ENCODE measurements around the gene IL2RA.
"Not testable (repeated sequence)": the region's sequence is repeated elsewhere in the genome, so short reads cannot be mapped to it uniquely, and the experiment has no call there.

The IL2RA gene

GRCh38 chr10:6062101-6062771 is at the start of gene IL2RA:
TSS of gene IL2RA (minus strand) at chr10:6062367. CDS start at chr10:6062151, 216 bp downstream.
- peak; percentile 48 to 70 for DNase-seq

- DNase-seq, result no peak
Measured at GRCh38 chr10:6110136-6110535, 48.0 kb upstream of the IL2RA start.

GRCh38 chr10:6109444-6109775 is 47.2 kb upstream of the IL2RA start:
- no peak for DNase-seq

GRCh38 chr10:6108631-6109443 is 46.7 kb upstream of the IL2RA start:
- peak; percentile 36 to 67 for DNase-seq

GRCh38 chr10:6108072-6108471 is 45.9 kb upstream of the IL2RA start:
- DNase-seq, result no peak

- DNase-seq, result not testable (repeated sequence)
Measured at GRCh38 chr10:6107616-6108015, 45.4 kb upstream of the IL2RA start.

GRCh38 chr10:6103591-6103990 is 41.4 kb upstream of the IL2RA start:
- no peak for DNase-seq

- no peak for DNase-seq
Measured at GRCh38 chr10:6102128-6102527, 40.0 kb upstream of the IL2RA start.

GRCh38 chr10:6101181-6101580 is 39.0 kb upstream of the IL2RA start:
- DNase-seq, result no peak

GRCh38 chr10:6100370-6100769 is 38.2 kb upstream of the IL2RA start:
- no peak for DNase-seq

GRCh38 chr10:6098156-6098555 is 36.0 kb upstream of the IL2RA start:
- no peak for DNase-seq

GRCh38 chr10:6097063-6097462 is 34.9 kb upstream of the IL2RA start:
- no peak for DNase-seq

- DNase-seq, result no peak
Measured at GRCh38 chr10:6095810-6096570, 33.8 kb upstream of the IL2RA start.

- no peak for DNase-seq
Measured at GRCh38 chr10:6092731-6093130, 30.6 kb upstream of the IL2RA start.

GRCh38 chr10:6091630-6092029 is 29.5 kb upstream of the IL2RA start:
- DNase-seq, result no peak

- DNase-seq, result no peak
Measured at GRCh38 chr10:6089334-6090219, 27.4 kb upstream of the IL2RA start.

GRCh38 chr10:6088721-6089333 is 26.7 kb upstream of the IL2RA start, which contains the start of gene RBM17:
TSS of gene RBM17 (plus strand) at chr10:6089034. CDS start at chr10:6097066, 8,032 bp downstream.
- DNase-seq, result peak; percentile 96 to 98

GRCh38 chr10:6086375-6087233 is 24.4 kb upstream of the IL2RA start:
- peak; percentile 88 for DNase-seq

- peak in 1 of 2 donors; percentile 54 for DNase-seq
Measured at GRCh38 chr10:6083523-6084475, 21.6 kb upstream of the IL2RA start.
